ENCODE measurements around the gene CLK1. TPM values are rescaled to one million over a fixed set of nuclear protein-coding genes. Genes with fewer than 3 reads are reported as not detected.

Gene CLK1
- polyA plus RNA-seq, 1 donor from 2014 or later, result 745 TPM

DNA sequence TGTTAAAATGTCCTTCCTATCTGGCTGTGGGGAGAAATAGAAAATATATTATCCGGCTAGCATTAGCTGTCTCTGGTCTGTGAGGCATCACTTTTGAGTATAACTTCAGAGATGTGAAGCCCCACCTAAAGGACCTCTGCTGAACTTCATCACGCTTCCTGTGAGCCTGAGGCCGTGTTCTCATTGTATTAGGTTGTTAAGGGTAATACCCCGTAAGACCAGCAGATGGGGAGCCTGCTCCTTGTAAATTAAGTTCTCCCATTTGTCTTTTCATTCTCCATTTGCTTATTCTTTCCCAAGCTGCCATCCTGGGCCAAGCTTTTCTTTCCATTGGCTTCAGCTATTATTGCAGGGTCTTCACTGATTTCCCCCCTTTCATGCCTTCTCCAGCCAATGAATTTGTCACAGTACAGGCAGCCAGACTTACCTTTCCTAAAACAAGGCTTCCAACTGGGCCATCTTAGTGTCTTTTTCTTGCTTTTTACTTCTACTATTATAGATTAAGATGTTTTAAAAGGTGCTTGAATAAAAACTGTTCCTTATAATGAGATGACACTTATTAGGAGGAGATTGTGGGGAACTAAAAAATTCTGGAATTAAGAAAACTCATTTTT, 37.1 kb upstream of the CLK1 start:
- H3K79me2 ChIP-seq (replicated peaks; ENCODE audit: insufficient read depth, low read length), result no peaks in the 10 kb centered on the region
- H4K20me1 ChIP-seq (ENCODE audit: insufficient read depth), result no peaks in the 10 kb centered on the region
- no peak overlapping the region for H3K27ac ChIP-seq (ENCODE audit: low read length)
- no peaks in the 10 kb centered on the region for H3K36me3 ChIP-seq (ENCODE audit: insufficient read depth, low read length)
- H3K4me2 ChIP-seq (ENCODE audit: low read length), result no peak overlapping the region
- H3K9me2 ChIP-seq (ENCODE audit: insufficient read depth, low read length), result no peaks in the 10 kb centered on the region
- no peak overlapping the region for H3K9ac ChIP-seq (ENCODE audit: low read length)
- H3K27me3 ChIP-seq (ENCODE audit: insufficient read depth, low read depth, low read length), result no peaks in the 10 kb centered on the region
- TF ChIP-seq CTCF (IDR thresholded peaks at IDR 0.05; ENCODE audit: poor library complexity, severe bottlenecking) (peak; percentile 88), MXI1 (conservative IDR thresholded peaks at IDR 0.05; ENCODE audit: poor library complexity, severe bottlenecking) (no peak), SMC3 (conservative IDR thresholded peaks at IDR 0.05; ENCODE audit: poor library complexity) (peak; percentile 81), RAD21 (conservative IDR thresholded peaks at IDR 0.05) (peak; percentile 76), POLR2AphosphoS5 (IDR thresholded peaks at IDR 0.05) (no peak), TAF1 (IDR thresholded peaks at IDR 0.05; ENCODE audit: low read depth) (no peak), EZH2 (IDR thresholded peaks at IDR 0.05; ENCODE audit: borderline replicate concordance, insufficient read depth, low read length, poor library complexity, severe bottlenecking) (no peak)
- H2AFZ ChIP-seq (ENCODE audit: low read depth, low read length), result peak overlapping the region; percentile 47
- H3K4me3 ChIP-seq (ENCODE audit: low read length), result no peak overlapping the region
- no peaks in the 10 kb centered on the region for H3F3A ChIP-seq (ENCODE audit: insufficient read depth, low read length, poor library complexity, severe bottlenecking)
- H3K9me3 ChIP-seq (ENCODE audit: low read length), result no peaks in the 10 kb centered on the region

- Histone ChIP-seq H3K9me2 (ENCODE audit: insufficient read depth, low read length) (no peaks in the 10 kb centered on the region), H4K20me1 (ENCODE audit: insufficient read depth) (no peaks in the 10 kb centered on the region), H3K27ac (ENCODE audit: low read length) (no peak overlapping the region), H3K79me2 (replicated peaks; ENCODE audit: insufficient read depth, low read length) (no peaks in the 10 kb centered on the region), H3K9me3 (ENCODE audit: low read length) (no peaks in the 10 kb centered on the region), H3K36me3 (ENCODE audit: insufficient read depth, low read length) (peaks cover 6% of the 10 kb centered on the region), H3K4me3 (ENCODE audit: low read length) (no peak overlapping the region), H3K4me2 (ENCODE audit: low read length) (no peak overlapping the region), H3F3A (ENCODE audit: insufficient read depth, low read length, poor library complexity, severe bottlenecking) (no peaks in the 10 kb centered on the region), H3K27me3 (ENCODE audit: insufficient read depth, low read depth, low read length) (no peaks in the 10 kb centered on the region), H3K9ac (ENCODE audit: low read length) (no peak overlapping the region), H2AFZ (ENCODE audit: low read depth, low read length) (no peak overlapping the region)
- TF ChIP-seq MXI1 (conservative IDR thresholded peaks at IDR 0.05; ENCODE audit: poor library complexity, severe bottlenecking), result no peak
- TF ChIP-seq CTCF (IDR thresholded peaks at IDR 0.05; ENCODE audit: poor library complexity, severe bottlenecking), result no peak
- no peak for TF ChIP-seq TAF1 (IDR thresholded peaks at IDR 0.05; ENCODE audit: low read depth)
Observed at GRCh38 chr2:200899482-200899881, 35.0 kb upstream of the CLK1 start.

Data from neural cell (in vitro differentiated cells).